Measurements from ENCODE around the gene PPP1R7.

GRCh38 chr2:241214766-241215165 is 64.5 kb downstream of the PPP1R7 start:
- TF ChIP-seq E2F6 (IDR thresholded peaks at IDR 0.05; ENCODE audit: borderline replicate concordance in 1 of 2, extremely low read depth in 1 of 2, insufficient read depth in 1 of 2, insufficient read length in 1 of 2, low read depth in 1 of 2, low read length in 1 of 2, poor library complexity in 1 of 2, severe bottlenecking in 1 of 2) (no peak), ZNF407 (IDR thresholded peaks at IDR 0.05; ENCODE audit: low read depth) (no peak), E2F5 (CRISPR knock-in tag; IDR thresholded peaks at IDR 0.05) (no peak)

All from K562 (cell line).